HCT116 (cell line): ENCODE data around the gene ELF2. TPM values are rescaled to one million over a fixed set of nuclear protein-coding genes. Genes with fewer than 3 reads are reported as not detected.

ENCODE experiments used
- ATAC-seq: fragments of 200-7000 bp; cut with Tn5 transposase; 2 replicates; pipeline ENCODE4 v1.9.1; 2020; ENCODE audit warnings: mild to moderate bottlenecking, moderate library complexity
- BruUV-seq: library from RNA; stranded (reverse); fragments of 400-500 nt; replicated peaks from 2 replicates; lab custom pipeline; 2021; lab: Mats Ljungman, UMichigan
- CTCF ChIA-PET: fragments of 300-600 bp; sonication (Branson Sonifier 250); formaldehyde crosslinking; loops from one replicate; lab custom pipeline; 2021; ENCODE audit warnings: antibody characterized with exemption; lab: Charles Lee
- POLR2A ChIA-PET: fragments of 300-600, 350-600 bp; sonication (Branson Sonifier 250); formaldehyde crosslinking; loops from one replicate; lab custom pipeline; 2021; ENCODE audit warnings: antibody characterized with exemption; lab: Charles Lee
- RAD21 ChIA-PET, 2 experiments: fragments of 300-600 bp; sonication (Branson Sonifier 250); formaldehyde crosslinking; loops; one replicate each; lab custom pipeline; 2023; ENCODE audit warnings: low total read pairs in 2 of 2; ENCODE audit not compliant: uncharacterized antibody in 2 of 2, unreplicated experiment in 2 of 2, low non-redundant PET in 1 of 2; lab: Charles Lee
- DNase-seq: peaks from one replicate; pipeline ENCODE4 v3.0.0-alpha.2; 2010; ENCODE audit warnings: low read depth, low spot score
- H2AFZ ChIP-seq: fragments of 200-600 bp; shearing (Covaris generic), sonication (generic); 2 replicates; pipeline ENCODE4 v1.6.1; 2017; ENCODE audit warnings: low read depth, mixed run types, mixed read lengths, antibody characterized with exemption, low read length; ENCODE audit not compliant: poor library complexity, severe bottlenecking
- H3K27ac ChIP-seq: 2 replicates; pipeline ENCODE4 v1.5.1; 2012; ENCODE audit warnings: low read depth, low read length
- H3K27me3 ChIP-seq: fragments of 200-600 bp; sonication (generic); 2 replicates; pipeline ENCODE4 v1.6.1; 2016; ENCODE audit warnings: mixed run types, low read length, mixed read lengths; ENCODE audit not compliant: insufficient read depth
- H3K36me3 ChIP-seq, 2 experiments: fragments of 200-500 bp in 1 of 2; fragments of 200-600 bp in 1 of 2; sonication (Bioruptor generic) in 1 of 2; sonication (generic) in 1 of 2; 2 replicates each; pipeline versions ENCODE4 v1.5.1 to v1.6.1; 2014 to 2016; ENCODE audit warnings: low read length in 2 of 2, inconsistent platforms in 1 of 2, mixed read lengths in 1 of 2, mixed run types in 1 of 2; ENCODE audit not compliant: insufficient read depth in 2 of 2, control insufficient read depth in 1 of 2
- H3K4me1 ChIP-seq, 2 experiments: fragments of 200-600 bp in 1 of 2; sonication (generic) in 1 of 2; 2 replicates each; pipeline versions ENCODE4 v1.5.1 to v1.6.1; 2012 to 2017; ENCODE audit warnings: low read length in 2 of 2, inconsistent platforms in 1 of 2, mild to moderate bottlenecking in 1 of 2, mixed read lengths in 1 of 2, mixed run types in 1 of 2, moderate library complexity in 1 of 2; ENCODE audit not compliant: insufficient read depth in 2 of 2, control insufficient read depth in 1 of 2
- H3K4me2 ChIP-seq: fragments of 200-600 bp; sonication (generic); 2 replicates; pipeline ENCODE4 v1.6.1; 2017; ENCODE audit warnings: mixed run types, low read length, mixed read lengths
- H3K4me3 ChIP-seq, 2 experiments: fragments of 200-600 bp in 1 of 2; sonication (generic) in 1 of 2; replicated peaks in 1 of 2; 2 replicates each; pipeline ENCODE4 v1.5.1; 2011 to 2016; ENCODE audit warnings: low read length in 2 of 2, control low read depth in 1 of 2, low read depth in 1 of 2, mild to moderate bottlenecking in 1 of 2, mixed read lengths in 1 of 2, mixed run types in 1 of 2
- H3K79me2 ChIP-seq: fragments of 200-600 bp; sonication (generic); 2 replicates; pipeline ENCODE4 v1.6.1; 2017; ENCODE audit warnings: mild to moderate bottlenecking, mixed run types, low read length, moderate library complexity, mixed read lengths; ENCODE audit not compliant: insufficient read depth
- H3K9ac ChIP-seq: fragments of 200-600 bp; sonication (generic); 2 replicates; pipeline ENCODE4 v1.6.1; 2016; ENCODE audit warnings: low read length, mixed read lengths
- H3K9me2 ChIP-seq: fragments of 200-600 bp; sonication (generic), shearing (Covaris generic); 2 replicates; pipeline ENCODE4 v1.6.1; 2017; ENCODE audit warnings: mixed run types, mild to moderate bottlenecking, moderate library complexity; ENCODE audit not compliant: insufficient read depth
- H3K9me3 ChIP-seq, 2 experiments: fragments of 200-500 bp in 1 of 2; fragments of 200-600 bp in 1 of 2; sonication (Bioruptor generic) in 1 of 2; sonication (generic) in 1 of 2; 2 replicates each; pipeline ENCODE4 v1.6.1; 2014 to 2017; ENCODE audit warnings: low read length in 2 of 2, mixed read lengths in 2 of 2, inconsistent platforms in 1 of 2, low read depth in 1 of 2, mild to moderate bottlenecking in 1 of 2, mixed run types in 1 of 2, moderate library complexity in 1 of 2; ENCODE audit not compliant: control insufficient read depth in 1 of 2, insufficient read depth in 1 of 2
- H4K20me1 ChIP-seq: fragments of 200-600 bp; sonication (generic), shearing (Covaris generic); 2 replicates; pipeline ENCODE4 v1.6.1; 2017; ENCODE audit warnings: mixed run types, mild to moderate bottlenecking, moderate library complexity; ENCODE audit not compliant: insufficient read depth
- ATF3 ChIP-seq: IDR thresholded peaks from 2 replicates; pipeline ENCODE4 v1.6.1; 2012
- CBX3 ChIP-seq: IDR thresholded peaks from 2 replicates; pipeline ENCODE4 v1.6.1; 2012; ENCODE audit warnings: low read depth
- CEBPB ChIP-seq: IDR thresholded peaks from 2 replicates; pipeline ENCODE4 v1.6.1; 2012; ENCODE audit warnings: low read depth
- EGR1 ChIP-seq: IDR thresholded peaks from 2 replicates; pipeline ENCODE4 v1.6.1; 2012; ENCODE audit warnings: low read depth
- EZH2 ChIP-seq: fragments of 200-600 bp; sonication (generic); IDR thresholded peaks from 2 replicates; pipeline ENCODE4 v1.6.1; 2017; ENCODE audit warnings: antibody characterized with exemption, mixed run types
- POLR2AphosphoS5 ChIP-seq: IDR thresholded peaks from 2 replicates; pipeline ENCODE4 v1.6.1; 2011; ENCODE audit warnings: mild to moderate bottlenecking, low read depth, low read length, moderate library complexity
- SRF ChIP-seq: IDR thresholded peaks from 2 replicates; pipeline ENCODE4 v1.6.1; 2012; ENCODE audit warnings: low read depth
- YY1 ChIP-seq: IDR thresholded peaks from 2 replicates; pipeline ENCODE4 v1.6.1; 2011; ENCODE audit warnings: low read length, low read depth, moderate library complexity, mild to moderate bottlenecking; ENCODE audit not compliant: insufficient replicate concordance; ENCODE audit errors: extremely low read depth
- ZFX ChIP-seq: fragments of 450-650 bp; IDR thresholded peaks from 2 replicates; pipeline ENCODE4 v1.6.1; 2017
- ZNF274 ChIP-seq: fragments of 200-500 bp; sonication (Bioruptor generic); IDR thresholded peaks from 2 replicates; pipeline ENCODE4 v1.6.1; 2014; ENCODE audit warnings: mild to moderate bottlenecking, low read depth, low read length, inconsistent platforms
- intact Hi-C: fragments of 100-400 bp; cut with micrococcal nuclease; formaldehyde crosslinking; loops from 2 replicates; pipeline ENCODE4 v1.10.0; 2022
- total RNA-seq: library from RNA; stranded (reverse); gene quantifications from one replicate; pipeline ENCODE4 v1.2.1, GENCODE V29; 2021; ENCODE audit not compliant: unreplicated experiment
- TF ChIP-seq, protein P1 (sequence below), 3 experiments: fragments of 200-600 bp in 1 of 3; sonication (generic) in 1 of 3; IDR thresholded peaks in 2 of 3; conservative IDR thresholded peaks in 1 of 3; 2 replicates each; pipeline ENCODE4 v1.5.1; 2012 to 2017; ENCODE audit warnings: low read depth in 2 of 3, low read length in 2 of 3, antibody characterized with exemption in 1 of 3, borderline replicate concordance in 1 of 3, control low read depth in 1 of 3, mild to moderate bottlenecking in 1 of 3, mixed read lengths in 1 of 3, mixed run types in 1 of 3, moderate library complexity in 1 of 3; ENCODE audit not compliant: insufficient read depth in 1 of 3
- TF ChIP-seq, protein P2 (sequence below): IDR thresholded peaks from 2 replicates; pipeline ENCODE4 v1.6.1; 2012; ENCODE audit warnings: low read depth

ELF2 gene
- total RNA-seq, 1 experiment from 2014 or later, result 28.2 TPM

DNA sequence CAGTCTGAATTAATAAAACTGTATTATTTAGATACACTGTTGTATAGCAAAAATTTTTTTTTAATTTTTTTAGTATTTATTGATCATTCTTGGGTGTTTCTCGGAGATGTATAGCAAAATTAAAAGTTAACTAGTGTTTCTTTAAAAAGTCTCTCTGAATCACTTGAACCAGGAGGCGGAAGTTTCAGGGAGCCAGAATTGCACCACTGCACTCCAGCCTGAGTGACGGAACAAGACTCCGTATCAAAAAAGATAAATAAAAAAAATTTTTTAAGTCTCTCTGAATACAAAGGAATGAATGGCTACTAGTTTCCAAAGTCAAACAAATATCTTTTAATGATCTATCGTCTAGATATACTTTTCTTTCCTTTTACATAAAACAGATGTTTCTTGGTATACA is 64.4 kb downstream of the ELF2 start (continued):
- TF ChIP-seq, protein P1, sequence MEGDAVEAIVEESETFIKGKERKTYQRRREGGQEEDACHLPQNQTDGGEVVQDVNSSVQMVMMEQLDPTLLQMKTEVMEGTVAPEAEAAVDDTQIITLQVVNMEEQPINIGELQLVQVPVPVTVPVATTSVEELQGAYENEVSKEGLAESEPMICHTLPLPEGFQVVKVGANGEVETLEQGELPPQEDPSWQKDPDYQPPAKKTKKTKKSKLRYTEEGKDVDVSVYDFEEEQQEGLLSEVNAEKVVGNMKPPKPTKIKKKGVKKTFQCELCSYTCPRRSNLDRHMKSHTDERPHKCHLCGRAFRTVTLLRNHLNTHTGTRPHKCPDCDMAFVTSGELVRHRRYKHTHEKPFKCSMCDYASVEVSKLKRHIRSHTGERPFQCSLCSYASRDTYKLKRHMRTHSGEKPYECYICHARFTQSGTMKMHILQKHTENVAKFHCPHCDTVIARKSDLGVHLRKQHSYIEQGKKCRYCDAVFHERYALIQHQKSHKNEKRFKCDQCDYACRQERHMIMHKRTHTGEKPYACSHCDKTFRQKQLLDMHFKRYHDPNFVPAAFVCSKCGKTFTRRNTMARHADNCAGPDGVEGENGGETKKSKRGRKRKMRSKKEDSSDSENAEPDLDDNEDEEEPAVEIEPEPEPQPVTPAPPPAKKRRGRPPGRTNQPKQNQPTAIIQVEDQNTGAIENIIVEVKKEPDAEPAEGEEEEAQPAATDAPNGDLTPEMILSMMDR (IDR thresholded peaks at IDR 0.05 in 2 of 3, conservative IDR thresholded peaks at IDR 0.05 in 1 of 3; ENCODE audit: borderline replicate concordance in 1 of 3, insufficient read depth in 1 of 3, low read depth in 2 of 3, low read length in 2 of 3), result no peak

- no TSS peak for BruUV-seq
- ChIA-PET CTCF (interaction anchor here (1.2 kb wide), 1 partner anchor 9 kb away, joined by 4 read pairs; no protein-coding TSS in a partner anchor), RAD21 (no interaction called here)
- no peak overlapping the region for H3K4me3 ChIP-seq
- no peaks in the 10 kb centered on the region for H3K27me3 ChIP-seq
- H3K79me2 ChIP-seq, result no peaks in the 10 kb centered on the region
- no peak overlapping the region for H3K9ac ChIP-seq
- H2AFZ ChIP-seq, result no peak overlapping the region
- ATAC-seq, result no peak
- no peaks in the 10 kb centered on the region for H3K9me3 ChIP-seq
- intact Hi-C loops, result no loop called here
- no peaks in the 10 kb centered on the region for H3K4me1 ChIP-seq
- no peak overlapping the region for H3K27ac ChIP-seq
- H4K20me1 ChIP-seq, result no peaks in the 10 kb centered on the region
- no peaks in the 10 kb centered on the region for H3K36me3 ChIP-seq
- TF ChIP-seq, protein P2, sequence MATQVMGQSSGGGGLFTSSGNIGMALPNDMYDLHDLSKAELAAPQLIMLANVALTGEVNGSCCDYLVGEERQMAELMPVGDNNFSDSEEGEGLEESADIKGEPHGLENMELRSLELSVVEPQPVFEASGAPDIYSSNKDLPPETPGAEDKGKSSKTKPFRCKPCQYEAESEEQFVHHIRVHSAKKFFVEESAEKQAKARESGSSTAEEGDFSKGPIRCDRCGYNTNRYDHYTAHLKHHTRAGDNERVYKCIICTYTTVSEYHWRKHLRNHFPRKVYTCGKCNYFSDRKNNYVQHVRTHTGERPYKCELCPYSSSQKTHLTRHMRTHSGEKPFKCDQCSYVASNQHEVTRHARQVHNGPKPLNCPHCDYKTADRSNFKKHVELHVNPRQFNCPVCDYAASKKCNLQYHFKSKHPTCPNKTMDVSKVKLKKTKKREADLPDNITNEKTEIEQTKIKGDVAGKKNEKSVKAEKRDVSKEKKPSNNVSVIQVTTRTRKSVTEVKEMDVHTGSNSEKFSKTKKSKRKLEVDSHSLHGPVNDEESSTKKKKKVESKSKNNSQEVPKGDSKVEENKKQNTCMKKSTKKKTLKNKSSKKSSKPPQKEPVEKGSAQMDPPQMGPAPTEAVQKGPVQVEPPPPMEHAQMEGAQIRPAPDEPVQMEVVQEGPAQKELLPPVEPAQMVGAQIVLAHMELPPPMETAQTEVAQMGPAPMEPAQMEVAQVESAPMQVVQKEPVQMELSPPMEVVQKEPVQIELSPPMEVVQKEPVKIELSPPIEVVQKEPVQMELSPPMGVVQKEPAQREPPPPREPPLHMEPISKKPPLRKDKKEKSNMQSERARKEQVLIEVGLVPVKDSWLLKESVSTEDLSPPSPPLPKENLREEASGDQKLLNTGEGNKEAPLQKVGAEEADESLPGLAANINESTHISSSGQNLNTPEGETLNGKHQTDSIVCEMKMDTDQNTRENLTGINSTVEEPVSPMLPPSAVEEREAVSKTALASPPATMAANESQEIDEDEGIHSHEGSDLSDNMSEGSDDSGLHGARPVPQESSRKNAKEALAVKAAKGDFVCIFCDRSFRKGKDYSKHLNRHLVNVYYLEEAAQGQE, result no peak
- TF ChIP-seq ATF3 (no peak), CBX3 (no peak), POLR2AphosphoS5 (no peak), SRF (no peak), YY1 (no peak), ZFX (no peak), ZNF274 (no peak), CEBPB (no peak), EZH2 (no peak), EGR1 (no peak)
- TF ChIP-seq, protein P1 (IDR thresholded peaks at IDR 0.05 in 2 of 3, conservative IDR thresholded peaks at IDR 0.05 in 1 of 3; ENCODE audit: borderline replicate concordance in 1 of 3, insufficient read depth in 1 of 3, low read depth in 2 of 3, low read length in 2 of 3), result no peak
- TF ChIP-seq, all 23 proteins: peak for 0
- POLR2A ChIA-PET, result interaction anchor here (1.2 kb wide), 1 partner anchor 9 kb away, joined by 3 read pairs; no protein-coding TSS in a partner anchor
- Histone ChIP-seq H3K9me2 (no peaks in the 10 kb centered on the region), H3K4me2 (no peak overlapping the region)
- no peak for DNase-seq
These were observed 68.4 kb downstream of the ELF2 start for GRCh38 chr4:139108567-139109128.
